Testis (tissue), 3 donors: ENCODE data around the gene LMOD2. TPM values are rescaled to one million over a fixed set of nuclear protein-coding genes. Genes with fewer than 3 reads are reported as not detected.

Source experiments
- DNase-seq: peaks from one replicate; pipeline ENCODE4 v3.0.0-alpha.2; 2019
- H3K27ac ChIP-seq, 2 donors: fragments of 200-600 bp; sonication (generic); one replicate each; pipeline ENCODE4 v1.5.1; 2019
- H3K27me3 ChIP-seq: fragments of 200-600 bp; sonication (generic); one replicate; pipeline ENCODE4 v1.5.1; 2019
- H3K36me3 ChIP-seq: fragments of 200-600 bp; sonication (generic); one replicate; pipeline ENCODE4 v1.5.1; 2017; ENCODE audit warnings: low read depth; ENCODE audit errors: missing control alignments
- H3K4me1 ChIP-seq: fragments of 200-600 bp; sonication (generic); one replicate; pipeline ENCODE4 v1.5.1; 2019
- H3K4me3 ChIP-seq, 2 donors: fragments of 200-600 bp; sonication (generic); one replicate each; pipeline ENCODE4 v1.5.1; 2017 to 2019
- H3K9me3 ChIP-seq: fragments of 200-600 bp; sonication (generic); one replicate; pipeline ENCODE4 v1.5.1; 2017
- POLR2A ChIP-seq: fragments of 450-650 bp; IDR thresholded peaks from one replicate; pipeline ENCODE4 v1.6.1; 2017; ENCODE audit warnings: antibody characterized with exemption, mild to moderate bottlenecking, moderate library complexity
- WGBS, 2 donors: methylation state at CpG; one replicate each; pipeline ENCODE4 v1.1.5; 2018; 5-methylcytosine and 5-hydroxymethylcytosine counted together
- intact Hi-C: fragments of 100-400 bp; cut with DNase I; formaldehyde crosslinking; loops from one replicate; pipeline ENCODE4 v1.15.1; 2023; ENCODE audit warnings: low total_unique reads
- polyA plus RNA-seq: library from polyadenylated mRNA; stranded (reverse); fragments of 350-450 nt; fragmentation: Illumina TruSeq; extraction: RNeasy Lipid Tissue Mini Kit (QIAGEN cat#74804); gene quantifications from one replicate; pipeline ENCODE4 v1.2.3, GENCODE V29; 2014; ENCODE audit warnings: low read depth, low replicate concordance; ENCODE audit not compliant: insufficient read depth
- total RNA-seq, 2 donors: library from RNA; depleted of rRNA; stranded (reverse); fragments of >200 nt; gene quantifications; one replicate each; pipeline ENCODE4 v1.2.3, GENCODE V29; 2016
- TF ChIP-seq, protein P1 (sequence below), 3 experiments: fragments of 450-650 bp in 2 of 3; fragments of 200-600 bp in 1 of 3; sonication (generic) in 1 of 3; IDR thresholded peaks; one replicate each; pipeline ENCODE4 v1.5.1; 2016 to 2019; ENCODE audit warnings: antibody characterized with exemption in 3 of 3, mild to moderate bottlenecking in 2 of 3, moderate library complexity in 1 of 3

The LMOD2 gene
- total and polyA plus RNA-seq, 3 donors from 2014 or later, result 0.19 to 3.6 (median 0.39) TPM

DNA sequence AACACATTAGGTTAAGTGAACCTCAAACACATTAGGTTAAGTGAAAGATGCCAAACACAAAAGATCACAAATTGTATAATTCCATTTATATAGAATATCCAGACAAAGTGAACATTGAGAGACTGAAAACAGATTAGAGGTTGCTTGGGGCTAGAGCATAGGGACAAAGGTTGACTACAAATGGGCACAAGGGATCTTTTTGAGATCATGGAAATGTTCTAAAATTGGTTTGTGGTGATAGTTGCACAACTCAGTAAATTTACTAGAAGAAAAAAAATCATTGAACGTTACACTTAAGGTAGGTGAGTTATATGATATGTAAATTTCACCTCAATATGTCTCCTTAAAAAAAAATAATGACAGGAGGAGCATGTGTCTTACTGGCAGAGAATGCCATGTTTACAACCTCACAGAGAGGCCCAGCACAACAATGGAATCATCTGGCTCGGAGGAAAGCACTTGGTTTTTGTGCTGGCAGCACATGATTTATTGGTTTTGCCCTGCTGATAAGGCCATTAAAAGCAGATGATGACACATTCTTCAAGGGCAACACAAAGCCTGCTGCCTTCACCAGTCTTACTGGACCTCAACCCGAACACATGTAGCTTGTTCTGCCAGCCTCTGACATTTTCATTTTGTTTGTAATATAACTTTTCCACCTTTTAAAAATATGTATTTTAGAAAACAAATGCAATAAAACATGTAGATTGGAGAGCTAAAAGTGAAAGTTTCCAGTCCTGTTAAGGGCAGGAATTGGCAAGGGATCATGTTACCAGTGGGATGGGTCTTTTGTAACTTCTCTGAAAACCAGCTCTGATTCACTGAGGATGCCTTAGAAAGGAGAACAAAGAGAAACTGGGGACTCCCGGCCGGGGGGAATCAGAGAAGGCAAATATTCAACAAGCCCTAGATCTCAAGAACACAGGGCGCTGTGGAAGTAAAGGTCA, 11.9 kb upstream of the LMOD2 start:
- Histone ChIP-seq H3K4me3 (no peak overlapping the region), H3K9me3 (no peaks in the 10 kb centered on the region), H3K36me3 (no peaks in the 10 kb centered on the region), H3K27me3 (no peaks in the 10 kb centered on the region), H3K27ac (peak overlapping the region; percentile 35 to 79), H3K4me1 (peaks cover 11% of the 10 kb centered on the region)
- DNase-seq, result peak; percentile 47
- intact Hi-C loops, result no loop called here
- 33 to 43% methylated on average over 6 of the region's 6 CpGs for WGBS, 2 donors
- TF ChIP-seq, protein P1, sequence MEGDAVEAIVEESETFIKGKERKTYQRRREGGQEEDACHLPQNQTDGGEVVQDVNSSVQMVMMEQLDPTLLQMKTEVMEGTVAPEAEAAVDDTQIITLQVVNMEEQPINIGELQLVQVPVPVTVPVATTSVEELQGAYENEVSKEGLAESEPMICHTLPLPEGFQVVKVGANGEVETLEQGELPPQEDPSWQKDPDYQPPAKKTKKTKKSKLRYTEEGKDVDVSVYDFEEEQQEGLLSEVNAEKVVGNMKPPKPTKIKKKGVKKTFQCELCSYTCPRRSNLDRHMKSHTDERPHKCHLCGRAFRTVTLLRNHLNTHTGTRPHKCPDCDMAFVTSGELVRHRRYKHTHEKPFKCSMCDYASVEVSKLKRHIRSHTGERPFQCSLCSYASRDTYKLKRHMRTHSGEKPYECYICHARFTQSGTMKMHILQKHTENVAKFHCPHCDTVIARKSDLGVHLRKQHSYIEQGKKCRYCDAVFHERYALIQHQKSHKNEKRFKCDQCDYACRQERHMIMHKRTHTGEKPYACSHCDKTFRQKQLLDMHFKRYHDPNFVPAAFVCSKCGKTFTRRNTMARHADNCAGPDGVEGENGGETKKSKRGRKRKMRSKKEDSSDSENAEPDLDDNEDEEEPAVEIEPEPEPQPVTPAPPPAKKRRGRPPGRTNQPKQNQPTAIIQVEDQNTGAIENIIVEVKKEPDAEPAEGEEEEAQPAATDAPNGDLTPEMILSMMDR (IDR thresholded peaks at IDR 0.05), result no peak
- TF ChIP-seq POLR2A, result no peak

DNA sequence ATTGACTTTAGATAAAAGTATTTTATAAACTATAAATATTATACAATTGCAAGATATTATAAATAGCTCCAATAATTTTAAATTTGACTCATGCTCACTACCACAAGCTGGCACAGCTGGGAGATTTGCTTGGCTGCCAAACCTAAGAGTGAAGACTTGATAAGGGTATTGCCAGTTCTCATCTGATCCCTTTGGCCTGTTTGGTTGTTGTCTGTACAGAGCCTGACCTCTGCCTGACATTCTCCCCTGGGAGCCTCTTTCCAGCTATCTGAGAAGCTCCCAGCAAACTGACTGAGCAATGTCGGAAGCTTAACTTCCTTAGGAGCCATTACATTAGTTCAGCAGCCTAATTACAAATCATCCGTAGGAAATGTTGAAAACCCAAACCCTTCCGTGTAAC, 10.2 kb upstream of the LMOD2 start:
- intact Hi-C loops, result no loop called here
- Histone ChIP-seq H3K27me3 (no peaks in the 10 kb centered on the region), H3K4me1 (peaks cover 11% of the 10 kb centered on the region), H3K9me3 (no peaks in the 10 kb centered on the region), H3K4me3 (no peak overlapping the region), H3K27ac (no peak overlapping the region), H3K36me3 (no peaks in the 10 kb centered on the region)
- DNase-seq, result peak; percentile 45
- TF ChIP-seq, protein P1 (IDR thresholded peaks at IDR 0.05), result no peak
- TF ChIP-seq POLR2A, result no peak
- WGBS, 2 donors, result 66% methylated on average over 3 of the region's 3 CpGs

GRCh38 chr7:123647106-123647730, 8.4 kb upstream of the LMOD2 start:
- DNase-seq, result no peak
- H3K4me3 ChIP-seq, result no peak overlapping the region
- 88 to 90% methylated on average over 7 of the region's 7 CpGs for WGBS, 2 donors
- no peaks in the 10 kb centered on the region for H3K9me3 ChIP-seq
- peaks cover 11% of the 10 kb centered on the region for H3K4me1 ChIP-seq
- TF ChIP-seq, protein P1 (IDR thresholded peaks at IDR 0.05), result no peak
- TF ChIP-seq POLR2A, result no peak
- no peak overlapping the region for H3K27ac ChIP-seq
- H3K36me3 ChIP-seq, result no peaks in the 10 kb centered on the region
- intact Hi-C loops, result no loop called here
- no peaks in the 10 kb centered on the region for H3K27me3 ChIP-seq

DNA sequence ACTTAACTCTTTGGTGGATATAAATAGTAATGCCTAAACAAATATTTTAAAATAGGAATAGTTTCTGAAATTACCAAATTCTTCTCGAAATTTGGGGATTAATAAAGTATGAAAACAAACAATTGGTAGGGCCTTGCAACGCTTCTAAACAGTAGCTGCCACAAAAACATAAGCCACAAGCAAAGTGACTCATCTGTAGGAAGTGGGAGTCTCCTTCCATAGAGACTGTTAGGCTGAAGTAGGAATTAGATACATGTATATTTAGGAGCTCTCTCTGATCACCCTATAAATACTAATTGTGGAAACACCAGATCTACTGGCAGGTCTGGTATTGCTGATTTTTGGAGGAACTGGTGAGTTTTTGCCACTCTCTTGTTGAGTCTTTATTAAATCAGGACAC, 5.7 kb upstream of the LMOD2 start:
- Histone ChIP-seq H3K36me3 (no peaks in the 10 kb centered on the region), H3K9me3 (no peaks in the 10 kb centered on the region), H3K27me3 (no peaks in the 10 kb centered on the region), H3K4me1 (peaks cover 8% of the 10 kb centered on the region), H3K4me3 (no peak overlapping the region), H3K27ac (no peak overlapping the region)
- DNase-seq, result no peak
- 82 to 91% methylated on average over 2 of the region's 2 CpGs for WGBS, 2 donors
- TF ChIP-seq, protein P1 (IDR thresholded peaks at IDR 0.05), result no peak
- TF ChIP-seq POLR2A, result no peak
- intact Hi-C loops, result no loop called here
